Suprapubic skin (tissue), 3 donors: Measurements from ENCODE around the gene ZNF575.

Experiments
- POLR2A ChIP-seq, 2 donors: fragments of 450-650 bp; IDR thresholded peaks; one replicate each; pipeline ENCODE4 v1.6.1; 2017; ENCODE audit warnings: antibody characterized with exemption in 2 of 2, mild to moderate bottlenecking in 2 of 2, moderate library complexity in 2 of 2
- TF ChIP-seq, protein P1 (sequence below), 2 donors: fragments of 200-600 bp in 1 of 2; fragments of 450-650 bp in 1 of 2; sonication (generic) in 1 of 2; IDR thresholded peaks; one replicate each; pipeline ENCODE4 v1.5.1; 2016 to 2019; ENCODE audit warnings: antibody characterized with exemption in 2 of 2, mild to moderate bottlenecking in 1 of 2, moderate library complexity in 1 of 2

DNA sequence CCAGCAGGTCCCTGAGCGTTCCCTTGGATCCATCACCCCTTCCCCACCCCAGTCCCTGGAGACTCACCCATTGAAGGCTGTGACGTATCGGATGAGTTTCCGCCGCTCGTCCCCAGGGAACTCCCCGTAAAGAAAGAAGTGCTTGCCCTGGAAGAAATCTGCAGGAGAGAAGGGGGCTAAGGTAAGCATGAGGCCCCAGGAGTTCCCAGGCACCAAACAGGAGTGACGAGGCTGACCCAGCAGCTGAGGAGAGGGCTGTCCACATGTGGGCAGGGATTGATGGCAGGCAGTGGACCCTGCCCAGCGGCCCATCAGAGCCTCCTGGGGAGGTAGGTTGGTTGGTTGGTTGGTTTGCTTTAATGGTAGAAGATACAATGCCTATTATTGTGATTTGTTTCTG is 11.1 kb downstream of the ZNF575 start:
- no peak for TF ChIP-seq POLR2A (IDR thresholded peaks at IDR 0.05)
- TF ChIP-seq, protein P1, sequence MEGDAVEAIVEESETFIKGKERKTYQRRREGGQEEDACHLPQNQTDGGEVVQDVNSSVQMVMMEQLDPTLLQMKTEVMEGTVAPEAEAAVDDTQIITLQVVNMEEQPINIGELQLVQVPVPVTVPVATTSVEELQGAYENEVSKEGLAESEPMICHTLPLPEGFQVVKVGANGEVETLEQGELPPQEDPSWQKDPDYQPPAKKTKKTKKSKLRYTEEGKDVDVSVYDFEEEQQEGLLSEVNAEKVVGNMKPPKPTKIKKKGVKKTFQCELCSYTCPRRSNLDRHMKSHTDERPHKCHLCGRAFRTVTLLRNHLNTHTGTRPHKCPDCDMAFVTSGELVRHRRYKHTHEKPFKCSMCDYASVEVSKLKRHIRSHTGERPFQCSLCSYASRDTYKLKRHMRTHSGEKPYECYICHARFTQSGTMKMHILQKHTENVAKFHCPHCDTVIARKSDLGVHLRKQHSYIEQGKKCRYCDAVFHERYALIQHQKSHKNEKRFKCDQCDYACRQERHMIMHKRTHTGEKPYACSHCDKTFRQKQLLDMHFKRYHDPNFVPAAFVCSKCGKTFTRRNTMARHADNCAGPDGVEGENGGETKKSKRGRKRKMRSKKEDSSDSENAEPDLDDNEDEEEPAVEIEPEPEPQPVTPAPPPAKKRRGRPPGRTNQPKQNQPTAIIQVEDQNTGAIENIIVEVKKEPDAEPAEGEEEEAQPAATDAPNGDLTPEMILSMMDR (IDR thresholded peaks at IDR 0.05): no peak
